ENCODE results near the gene ITIH4.

- TF ChIP-seq POLR2AphosphoS5 (IDR thresholded peaks at IDR 0.05; ENCODE audit: low read depth, low read length): no peak
- TF ChIP-seq CTCF (IDR thresholded peaks at IDR 0.05): no peak
- TF ChIP-seq SIN3A (IDR thresholded peaks at IDR 0.05; ENCODE audit: borderline replicate concordance, insufficient read depth, low read depth, low read length): no peak
Observed at GRCh38 chr3:52845157-52845556, 14.7 kb upstream of the ITIH4 start.
